Stimulated activated CD8-positive, alpha-beta memory T cell treated with anti-CD3 and anti-CD28 coated beads, Interleukin-4, amount 100 ng/mL, for 24 hours (primary cell): Measurements from ENCODE around the gene NFASC.

Experiments used
- DNase-seq: peaks from one replicate; pipeline ENCODE4 v3.0.0-alpha.2; 2020; ENCODE audit warnings: low read depth

Gene NFASC

DNA sequence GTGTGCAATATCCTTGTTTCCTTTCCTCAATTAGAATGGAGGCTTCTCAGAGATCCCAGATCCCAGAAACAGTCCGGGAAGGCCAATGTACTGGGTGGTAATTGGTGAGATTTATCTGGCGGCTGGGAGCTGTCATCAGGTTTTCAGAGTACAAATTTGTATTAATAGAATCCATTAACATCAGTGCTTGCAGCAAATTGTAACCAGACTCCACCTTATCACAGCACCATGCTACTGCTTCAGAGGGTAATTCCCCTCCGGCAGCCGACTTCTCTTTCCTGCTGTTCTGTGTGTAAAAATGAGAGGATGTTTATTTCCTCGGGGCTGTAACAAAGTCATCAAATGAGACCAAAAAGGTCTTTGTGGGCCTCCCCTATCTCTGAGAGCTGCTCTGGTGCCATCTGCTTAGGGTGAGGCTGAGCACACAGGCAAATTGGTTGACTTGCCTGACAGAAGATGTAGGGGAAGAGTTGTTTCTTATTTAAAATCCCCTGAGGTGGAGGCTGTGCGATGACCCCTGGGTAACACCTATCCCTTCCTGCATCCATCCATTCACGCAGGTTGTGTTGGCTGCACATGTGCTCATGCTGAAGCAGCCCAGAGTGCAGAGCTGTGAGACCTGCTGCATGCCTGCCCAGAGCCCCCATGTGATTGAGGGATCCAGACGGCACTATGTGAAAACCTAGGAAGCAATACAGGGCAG is 19.2 kb downstream of the NFASC start:
- DNase-seq, result no peak

DNA sequence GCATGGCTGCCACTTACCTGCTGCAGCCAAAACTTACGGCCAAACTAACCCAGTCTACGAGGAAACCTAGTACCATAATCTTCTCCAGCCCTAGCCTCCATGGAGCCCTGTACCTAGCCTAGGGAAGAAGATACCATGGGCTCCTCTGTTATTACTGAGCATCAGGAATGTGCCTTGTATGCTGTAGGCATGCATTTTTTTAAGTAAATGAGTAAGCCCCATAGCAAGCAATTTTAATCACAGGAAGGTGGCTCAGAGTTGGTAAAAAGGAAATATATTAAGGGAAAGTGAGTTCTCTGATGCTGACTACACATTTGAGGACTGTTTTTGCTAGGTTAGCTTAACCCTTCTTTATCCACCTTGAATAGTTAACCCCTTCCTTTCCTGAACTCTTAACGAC is 21.2 kb downstream of the NFASC start:
- no peak for DNase-seq

DNA sequence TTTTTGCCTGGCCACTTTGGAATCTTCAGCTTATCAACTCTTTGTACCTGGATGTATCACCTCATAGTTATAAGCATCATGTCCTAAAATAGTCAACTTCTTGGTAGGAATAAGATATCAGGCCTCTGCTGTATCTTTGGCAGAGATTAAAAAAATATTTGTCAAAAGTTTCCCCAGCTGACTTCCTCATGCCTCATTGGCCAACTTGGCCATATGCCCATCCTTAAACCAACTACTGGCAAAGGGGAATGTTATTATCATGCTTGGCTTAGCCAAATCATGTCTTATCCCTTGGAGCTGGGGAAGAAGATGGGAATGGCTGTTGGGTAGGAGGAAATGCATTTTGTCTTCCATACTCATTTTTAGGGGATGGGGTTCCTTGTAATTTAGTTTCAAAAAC is 23.4 kb downstream of the NFASC start:
- no peak for DNase-seq

DNA sequence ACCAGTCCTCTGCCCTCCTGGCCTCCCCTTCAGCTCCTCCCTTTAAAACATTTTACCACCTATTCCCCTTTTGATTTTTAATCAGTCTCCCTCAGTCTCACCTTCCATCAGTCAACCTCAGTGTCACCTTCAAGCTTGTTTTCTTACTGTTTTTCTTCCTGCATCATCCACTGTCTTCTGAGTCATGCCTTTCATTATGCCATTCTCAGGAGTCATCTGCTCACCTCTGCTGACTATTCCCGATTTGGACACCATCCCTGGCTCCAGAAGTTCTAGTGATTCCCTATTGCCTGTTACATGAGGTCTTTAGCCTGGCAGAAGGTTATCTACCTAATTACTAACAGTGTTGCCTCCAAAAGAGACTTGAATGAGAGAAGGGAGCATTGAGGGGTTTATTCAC is 23.9 kb downstream of the NFASC start:
- no peak for DNase-seq

DNA sequence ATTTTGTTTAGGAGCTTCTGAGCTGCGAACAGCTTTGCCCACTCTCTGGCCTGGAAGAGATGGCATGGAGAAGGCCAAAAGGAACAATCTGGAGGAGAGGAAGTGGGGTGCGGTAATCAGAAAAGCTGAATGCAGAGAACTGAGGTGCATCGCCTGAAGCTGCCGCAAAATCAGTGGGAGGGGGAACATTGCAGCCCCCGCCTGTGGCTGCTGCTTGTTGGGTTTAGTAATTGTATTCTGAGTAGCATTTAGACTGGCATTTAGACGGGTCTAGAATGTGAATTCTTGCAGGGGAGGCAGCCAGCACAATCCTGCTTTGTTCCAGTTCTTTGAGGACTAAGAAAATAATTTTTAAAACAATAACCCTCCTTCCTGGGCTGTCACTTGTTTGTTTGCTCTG is 25.4 kb downstream of the NFASC start:
- DNase-seq, result no peak

DNA sequence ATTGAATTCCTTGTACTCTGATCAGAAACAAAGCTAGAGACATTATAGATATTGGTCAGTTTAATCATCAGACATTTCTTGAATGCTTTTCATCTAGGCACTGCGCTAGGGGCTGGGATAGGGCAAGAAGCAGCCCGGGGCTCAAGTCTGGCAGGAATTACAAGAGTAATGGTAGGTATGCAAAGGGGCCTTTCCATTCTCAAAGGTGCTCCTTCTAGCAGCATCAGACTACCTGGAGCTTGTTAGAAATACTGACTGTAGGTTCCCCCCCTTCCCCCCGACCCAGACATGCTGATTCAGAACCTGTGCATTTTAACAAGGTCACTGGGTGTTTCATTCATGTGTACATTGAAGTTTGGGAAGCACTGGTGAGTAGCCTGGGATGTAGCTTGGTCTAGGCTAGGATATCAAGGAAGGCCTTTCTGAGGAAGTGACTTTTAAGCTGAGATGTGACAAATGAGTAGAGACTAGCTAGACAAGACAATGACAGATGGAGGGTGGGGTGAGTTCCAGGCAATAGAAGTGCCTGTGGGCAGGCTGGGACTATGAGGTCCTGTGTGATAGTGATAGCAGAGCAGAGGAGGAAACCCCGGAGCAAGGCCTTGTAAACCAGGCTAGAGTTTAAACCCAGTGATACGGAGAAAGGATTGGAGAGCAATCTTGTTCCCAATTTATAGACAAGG is 26.3 kb downstream of the NFASC start:
- no peak for DNase-seq

DNA sequence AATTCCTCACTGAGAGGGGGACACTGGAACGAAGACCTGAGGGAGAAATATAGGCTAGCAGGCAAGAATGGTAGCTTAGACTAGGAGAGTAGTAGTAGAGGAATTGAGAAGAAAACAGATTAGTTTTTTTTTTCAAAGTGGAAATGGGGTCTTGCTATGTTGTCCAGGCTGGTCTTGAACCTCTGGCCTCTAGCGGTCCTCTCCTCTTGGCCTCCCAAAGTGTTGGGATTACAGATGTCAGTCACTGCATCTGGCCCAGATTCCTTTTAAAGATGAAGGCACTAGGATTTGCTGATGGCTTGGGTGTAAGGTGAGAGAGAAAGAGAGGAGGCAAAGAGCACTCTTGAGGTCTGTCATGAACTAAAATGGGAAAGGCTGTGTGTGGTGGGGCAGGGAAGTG is 30.1 kb downstream of the NFASC start:
- no peak for DNase-seq

DNA sequence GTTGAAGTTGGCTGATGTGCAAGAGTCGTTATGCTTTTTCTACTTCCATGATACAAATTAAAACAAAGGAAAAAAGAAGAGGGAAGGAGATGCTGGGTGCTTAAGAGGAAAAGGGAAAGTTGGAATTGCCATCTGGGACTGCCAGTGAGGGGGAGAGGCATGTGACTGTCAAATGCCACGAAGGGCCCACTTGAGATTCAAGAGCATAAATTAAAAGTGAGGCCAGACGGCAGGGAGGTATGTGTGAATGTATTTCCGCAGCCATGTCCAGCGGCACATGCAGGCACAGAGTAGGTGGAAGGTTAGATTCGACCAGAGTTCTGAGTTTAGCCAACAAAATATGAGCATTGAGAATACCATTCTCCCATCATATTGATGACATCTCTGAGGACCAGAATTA is 32.0 kb downstream of the NFASC start:
- no peak for DNase-seq

DNA sequence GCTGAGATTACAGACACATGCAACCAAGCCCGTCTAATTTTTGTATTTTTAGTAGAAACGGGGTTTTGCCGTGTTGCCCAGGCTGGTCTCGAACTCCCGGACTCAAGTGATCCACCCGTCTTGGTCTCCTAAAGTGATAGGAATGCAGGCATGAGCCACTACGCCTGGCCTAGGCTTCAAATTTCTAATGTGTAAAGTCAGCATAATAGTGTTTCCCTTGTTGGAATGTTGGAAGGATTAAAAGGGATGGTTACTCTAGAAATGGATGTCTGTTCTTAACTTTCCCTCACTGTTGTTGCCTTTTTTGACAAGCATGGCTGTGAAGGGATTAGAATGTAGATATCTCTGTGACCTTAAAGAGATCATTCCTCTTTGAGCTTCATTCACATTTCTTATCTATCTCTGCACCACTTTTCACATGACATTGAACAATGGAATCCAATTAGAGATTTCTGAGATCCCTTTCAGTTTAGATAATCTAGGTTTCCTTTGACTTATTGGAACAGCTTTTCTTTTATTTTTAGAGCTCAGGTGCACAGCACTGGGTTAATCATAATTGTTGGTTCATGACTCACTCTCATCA is 33.7 kb downstream of the NFASC start:
- DNase-seq, result no peak

DNA sequence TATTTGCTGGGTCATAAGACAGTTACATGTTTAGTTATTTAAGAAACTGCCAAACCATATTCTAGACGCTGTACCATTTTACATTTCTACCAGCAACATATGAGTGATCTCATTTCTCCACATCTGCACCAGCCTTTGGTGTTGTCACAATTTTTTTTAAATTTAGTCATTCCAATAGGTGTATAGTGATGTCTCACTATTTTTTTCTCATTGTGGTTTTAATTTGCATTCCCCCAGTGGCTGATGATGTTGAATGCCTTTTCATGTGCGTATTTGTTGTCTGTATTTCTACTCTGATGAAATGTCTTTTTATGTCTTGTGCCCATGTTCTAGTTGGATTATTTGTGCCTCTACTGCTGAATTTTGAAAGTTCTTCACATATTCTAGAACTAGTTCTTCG is 38.4 kb downstream of the NFASC start:
- DNase-seq, result no peak

DNA sequence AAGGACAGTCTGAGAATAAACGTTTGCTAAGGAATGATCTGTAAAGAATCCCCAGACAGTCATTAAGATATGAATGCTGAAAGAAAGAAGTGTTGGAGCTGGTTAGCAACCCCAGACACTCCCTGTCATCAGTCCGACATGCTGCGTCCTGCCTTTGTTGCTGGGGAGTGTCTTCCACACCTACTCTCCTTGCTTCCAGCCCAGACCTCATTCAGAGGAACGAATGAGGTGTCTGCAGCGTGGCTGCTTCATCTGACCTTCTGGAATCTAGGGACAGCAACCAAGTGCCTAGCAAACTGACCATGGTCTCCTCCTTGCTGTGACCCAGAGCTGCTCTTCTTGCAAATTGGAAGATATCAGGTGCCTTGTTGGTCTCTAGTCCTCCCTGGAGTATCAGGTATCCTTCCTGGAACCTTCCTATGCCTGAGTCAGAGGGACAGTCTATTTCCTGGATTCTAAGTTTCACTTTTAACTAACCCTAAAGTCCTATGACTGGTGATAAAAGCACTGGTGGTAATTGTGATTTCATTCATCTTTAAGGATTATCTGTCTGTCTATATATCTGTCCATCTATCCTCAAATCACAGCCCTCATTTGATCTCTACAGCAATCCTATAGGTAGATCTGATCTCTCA is 45.3 kb downstream of the NFASC start:
- DNase-seq, result no peak

DNA sequence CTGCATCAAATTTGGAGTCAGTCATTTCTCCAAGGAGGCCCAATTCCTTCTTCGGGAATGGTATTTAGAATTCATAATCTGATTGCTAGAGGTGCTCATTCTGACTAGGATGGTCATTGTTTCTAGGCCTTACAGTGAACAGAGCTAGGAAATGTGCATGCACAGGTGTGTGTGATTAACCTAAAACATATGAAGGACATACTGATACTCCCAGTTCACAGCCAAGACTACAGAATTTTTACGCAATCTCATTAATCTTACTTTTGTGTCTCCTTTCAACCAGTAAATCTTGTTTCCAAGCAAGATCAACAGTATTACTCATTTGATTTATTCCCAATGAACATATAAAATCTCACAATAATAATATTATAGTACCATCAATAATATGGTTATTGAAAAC is 47.1 kb downstream of the NFASC start:
- no peak for DNase-seq

DNA sequence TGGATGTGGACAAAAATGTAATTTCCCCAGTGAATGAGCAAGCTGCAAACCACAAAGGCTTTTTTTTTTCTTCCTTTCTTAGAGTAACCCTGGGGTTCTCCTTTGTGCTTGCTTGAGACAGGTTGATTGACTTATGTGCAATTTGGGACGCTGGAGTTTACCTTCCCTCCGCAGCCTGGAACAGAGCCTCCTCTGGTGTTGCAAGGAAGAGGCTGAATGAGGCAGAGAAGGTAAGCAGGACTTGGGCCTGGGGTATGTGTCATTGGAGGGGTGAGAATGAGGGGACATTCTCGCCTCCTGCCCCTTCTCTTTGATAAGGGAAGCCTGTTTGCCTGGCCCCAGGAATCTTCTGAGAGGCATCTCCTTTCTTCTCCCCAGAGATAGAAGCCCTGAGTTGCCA is 49.8 kb downstream of the NFASC start:
- DNase-seq, result no peak

DNA sequence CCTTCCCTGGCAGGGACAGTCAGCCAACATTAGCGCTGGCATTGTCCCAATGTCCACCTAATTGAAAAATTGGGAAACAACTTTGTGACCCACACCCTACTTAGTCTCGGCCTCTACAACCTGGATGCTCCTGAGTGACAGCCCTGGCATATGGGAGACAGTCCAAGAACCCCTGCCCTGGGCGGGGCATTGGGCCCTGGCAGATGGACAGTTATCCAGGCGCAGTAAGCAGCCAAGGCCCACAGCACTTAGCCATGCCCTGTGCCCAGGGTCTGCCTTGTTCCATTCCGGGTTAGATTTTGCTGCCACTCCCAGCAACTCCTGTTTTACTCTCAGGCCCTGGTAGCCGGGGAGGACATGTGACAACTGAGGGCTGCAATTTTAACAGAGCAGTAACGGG is 50.3 kb downstream of the NFASC start:
- no peak for DNase-seq

DNA sequence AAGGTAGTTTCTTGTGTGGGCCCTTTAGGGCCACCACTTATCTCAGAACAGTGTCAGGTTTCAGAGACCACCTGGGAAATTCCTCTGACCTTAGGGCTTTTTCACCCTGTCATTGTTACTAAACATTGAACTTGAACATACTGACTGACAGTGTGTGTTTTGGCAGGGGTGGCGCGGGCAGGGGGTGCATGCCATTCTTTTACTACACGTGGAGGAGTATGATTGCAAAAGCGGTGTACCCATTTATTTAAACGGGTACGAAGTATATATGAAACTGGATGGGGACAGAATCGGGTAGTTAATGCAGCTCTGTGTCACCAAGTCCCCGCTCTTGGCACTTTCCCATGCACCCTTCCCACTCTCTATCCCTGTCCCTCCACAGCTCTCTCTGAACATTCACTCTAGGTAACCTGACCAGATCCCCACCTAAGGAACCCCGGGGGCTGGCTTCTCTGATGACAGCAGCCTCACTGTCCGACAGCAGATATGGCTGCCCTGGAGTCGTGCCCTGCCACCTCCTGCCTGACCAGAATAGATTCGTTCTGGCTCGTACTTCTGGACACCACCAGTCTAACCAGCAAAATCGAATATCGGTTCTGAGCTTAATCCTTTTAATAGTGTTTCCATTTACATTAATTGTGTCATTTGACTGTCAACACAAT is 51.3 kb downstream of the NFASC start:
- no peak for DNase-seq

DNA sequence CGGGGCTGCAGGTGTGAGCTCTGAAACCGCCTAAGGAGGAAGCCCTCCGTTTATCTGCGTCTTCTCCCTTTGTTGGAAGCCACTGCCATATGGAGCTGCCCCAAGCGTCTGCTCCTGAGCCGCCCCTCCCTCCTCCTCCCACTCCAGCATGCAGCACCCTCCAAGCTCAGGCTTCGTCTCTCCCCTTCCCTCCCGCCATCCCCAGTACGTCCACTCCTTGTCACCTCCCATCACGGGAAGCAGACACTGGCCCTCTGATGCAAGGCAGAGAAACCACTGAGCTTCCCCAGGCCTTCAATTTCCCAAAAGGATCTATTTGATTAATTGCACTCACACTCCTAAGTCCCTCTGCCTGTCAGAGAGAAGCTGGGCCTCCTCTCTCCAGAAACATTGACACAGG is 52.5 kb downstream of the NFASC start:
- DNase-seq, result no peak

DNA sequence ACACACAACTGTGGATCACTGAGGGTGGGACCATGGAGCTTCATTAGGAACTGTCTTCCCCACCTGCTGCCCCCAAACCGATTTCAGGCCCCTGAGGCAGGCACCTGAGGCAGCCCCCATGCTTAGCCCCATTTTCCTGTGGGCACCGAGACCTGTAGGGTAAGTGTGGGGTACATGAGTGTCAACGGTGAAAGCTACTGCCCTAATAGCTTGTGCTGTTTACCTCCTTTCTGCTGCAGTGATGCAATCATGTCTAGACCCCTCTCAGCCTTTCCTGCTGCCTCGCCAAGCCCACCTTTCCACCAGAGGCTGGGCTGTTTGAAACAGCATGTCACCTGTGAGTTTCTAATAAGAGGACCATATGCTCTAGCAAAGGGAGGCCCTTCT is 53.0 kb downstream of the NFASC start:
- no peak for DNase-seq

DNA sequence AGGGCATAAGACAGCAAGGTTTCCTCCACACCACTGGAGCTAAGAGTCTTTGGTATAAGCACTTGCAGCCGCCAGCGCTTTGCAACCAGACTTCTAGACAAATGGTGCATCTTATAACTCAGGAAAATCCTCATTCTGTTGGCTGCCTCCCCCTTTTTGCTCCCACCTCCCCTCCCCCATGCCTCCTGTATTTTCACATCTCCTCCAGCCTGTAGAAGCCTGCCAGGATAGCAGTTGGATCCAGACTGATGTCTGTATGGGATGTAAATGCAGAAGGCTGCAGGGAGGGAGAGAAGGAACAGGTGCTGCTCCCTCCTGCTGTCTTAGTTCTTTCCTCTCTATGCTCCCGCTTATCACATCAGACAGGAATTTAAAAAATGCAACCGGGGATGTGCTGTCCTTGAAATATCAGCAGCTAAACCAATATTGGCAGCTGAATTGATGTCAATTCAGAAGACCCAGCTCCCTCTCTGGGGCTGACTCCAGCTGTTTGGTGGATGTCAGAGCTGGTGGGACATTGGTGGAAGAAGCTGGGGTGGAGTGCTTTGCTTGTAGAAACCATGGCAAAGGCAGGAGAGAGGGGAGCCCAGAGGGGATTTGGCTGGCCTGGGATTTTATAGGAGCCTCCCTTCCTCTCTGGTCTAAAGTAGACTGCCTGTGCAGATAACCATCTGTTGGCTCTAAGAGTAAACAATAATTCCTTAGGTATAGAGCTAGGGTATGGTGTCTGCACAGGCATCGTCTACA is 53.5 kb downstream of the NFASC start:
- DNase-seq, result no peak

DNA sequence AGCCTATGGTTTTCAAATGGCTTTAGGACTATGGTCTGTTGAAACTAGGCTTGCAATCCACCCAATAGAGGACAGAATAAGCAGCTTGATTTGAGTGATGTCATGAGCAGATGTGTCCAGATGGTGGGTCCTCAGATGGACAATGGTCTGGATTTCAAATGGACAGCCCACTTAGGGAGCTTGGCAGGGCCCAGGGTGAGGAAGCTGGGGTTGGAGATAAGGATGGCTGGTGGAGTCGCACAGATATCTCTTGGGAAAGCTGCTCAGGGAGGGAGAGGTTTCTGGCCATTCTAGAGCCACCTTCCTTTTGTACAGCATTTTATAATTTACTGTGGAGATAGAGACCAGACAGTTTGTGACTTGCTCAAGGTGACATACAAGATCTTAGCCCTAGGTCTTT is 55.0 kb downstream of the NFASC start:
- DNase-seq, result no peak

DNA sequence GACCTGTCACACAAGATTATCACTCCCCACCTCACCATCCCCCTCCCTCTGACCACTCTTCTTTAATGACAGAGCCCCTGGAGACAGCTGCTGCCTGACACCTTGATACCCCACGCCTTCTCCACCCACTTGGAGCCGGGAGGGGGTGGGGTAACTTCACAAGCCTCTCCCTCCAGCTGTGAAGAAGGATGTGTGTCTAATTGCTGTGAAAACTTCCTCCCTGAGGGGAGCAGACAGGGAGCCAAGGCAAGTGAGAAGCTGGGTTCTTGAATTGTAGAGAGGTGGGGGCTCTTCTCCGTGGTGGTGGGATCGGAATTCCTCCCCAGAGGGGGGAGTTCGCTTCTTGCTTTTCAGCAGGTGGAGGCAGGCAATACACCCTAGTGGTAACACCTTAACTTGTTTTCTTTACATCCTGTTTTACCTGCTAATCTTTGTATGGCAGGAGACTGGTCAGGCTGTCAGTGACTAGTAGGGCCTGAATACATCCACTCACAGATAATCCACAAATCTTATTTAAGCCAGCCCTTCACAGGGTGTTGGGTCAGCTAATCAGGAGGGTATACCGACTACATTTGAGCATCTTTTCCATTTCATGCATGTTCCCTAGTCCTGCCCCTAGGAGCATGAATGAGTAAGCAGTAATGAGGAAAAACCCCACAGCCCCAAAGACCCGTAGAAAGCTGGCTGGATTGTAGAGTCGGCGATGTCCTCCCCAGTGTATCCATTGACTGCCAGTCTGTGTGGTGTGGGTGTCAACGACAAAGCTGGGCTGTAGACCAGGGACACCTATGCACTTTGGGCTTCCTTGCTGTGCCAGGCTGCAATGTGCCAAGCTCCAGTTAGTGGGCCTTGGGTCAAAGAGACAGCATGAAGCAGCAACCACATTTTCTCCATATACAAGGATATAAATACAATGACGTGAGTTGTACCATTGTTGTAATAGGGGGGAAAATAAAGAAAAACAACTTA is 57.3 kb downstream of the NFASC start:
- no peak for DNase-seq
